Spleen (tissue), 11 donors: ENCODE data around the gene JARID2. TPM values are rescaled to one million over a fixed set of nuclear protein-coding genes. Genes with fewer than 3 reads are reported as not detected.

ENCODE experiments used
- DNase-seq: peaks from one replicate; pipeline ENCODE4 v3.0.0-alpha.2; 2020
- H3K27ac ChIP-seq, 8 donors: fragments of 200-600 bp; sonication (generic) in 7 of 8; 1 replicate in 4 of 8; 2 replicates in 4 of 8; pipeline versions ENCODE4 v1.5.0 to v1.8.0; 2016 to 2021; ENCODE audit warnings: inconsistent platforms in 4 of 8, mild to moderate bottlenecking in 4 of 8, moderate library complexity in 1 of 8
- H3K27me3 ChIP-seq, 7 donors: fragments of 200-600 bp; sonication (generic) in 6 of 7; replicated peaks in 1 of 7; 1 replicate in 4 of 7; 2 replicates in 3 of 7; pipeline versions ENCODE4 v1.5.0 to v1.8.0; 2016 to 2021; ENCODE audit warnings: inconsistent platforms in 3 of 7, mild to moderate bottlenecking in 1 of 7
- H3K36me3 ChIP-seq, 6 donors: fragments of 200-600 bp; sonication (generic) in 5 of 6; 1 replicate in 4 of 6; 2 replicates in 2 of 6; pipeline versions ENCODE4 v1.5.0 to v1.8.0; 2016 to 2021; ENCODE audit warnings: inconsistent platforms in 2 of 6
- H3K4me1 ChIP-seq, 6 donors: fragments of 200-600 bp; sonication (generic) in 5 of 6; 1 replicate in 3 of 6; 2 replicates in 3 of 6; pipeline versions ENCODE4 v1.5.0 to v1.8.0; 2016 to 2021; ENCODE audit warnings: inconsistent platforms in 3 of 6
- H3K4me3 ChIP-seq, 8 donors: fragments of 200-600 bp; sonication (generic) in 7 of 8; 1 replicate in 4 of 8; 2 replicates in 4 of 8; pipeline versions ENCODE4 v1.5.0 to v1.8.0; 2016 to 2021; ENCODE audit warnings: inconsistent platforms in 4 of 8, mild to moderate bottlenecking in 4 of 8, moderate library complexity in 2 of 8
- H3K9me3 ChIP-seq, 8 donors: fragments of 200-600 bp; sonication (generic) in 7 of 8; 1 replicate in 4 of 8; 2 replicates in 4 of 8; pipeline versions ENCODE4 v1.5.0 to v1.8.0; 2016 to 2021; ENCODE audit warnings: inconsistent platforms in 4 of 8
- POLR2A ChIP-seq, 3 donors: fragments of 450-650 bp; IDR thresholded peaks; one replicate each; pipeline ENCODE4 v1.5.1; 2017; ENCODE audit warnings: antibody characterized with exemption in 3 of 3, mild to moderate bottlenecking in 1 of 3
- POLR2AphosphoS5 ChIP-seq, 3 donors: sonication (generic); formaldehyde crosslinking; IDR thresholded peaks; one replicate each; pipeline ENCODE4 v1.5.1; 2017; ENCODE audit warnings: antibody characterized with exemption in 3 of 3
- WGBS, 5 donors: extraction: QIAGEN DNeasy Blood & Tissue Kit in 3 of 5; methylation state at CpG; one replicate each; pipeline versions ENCODE4 v1.1.5 to v1.1.7; 2013 to 2018; 5-methylcytosine and 5-hydroxymethylcytosine counted together
- intact Hi-C: fragments of 100-400 bp; cut with DNase I; formaldehyde crosslinking; loops from one replicate; pipeline ENCODE4 v1.15.0; 2023; ENCODE audit warnings: low total_unique reads
- polyA plus RNA-seq, 3 donors: library from polyadenylated mRNA; stranded (reverse); fragments of 200-250 nt; gene quantifications; one replicate each; pipeline ENCODE4 v1.2.1, GENCODE V29; 2013
- total RNA-seq, 7 donors: library from RNA; depleted of rRNA in 3 of 7; stranded (reverse); fragments of >200 nt in 3 of 7; fragmentation: NEBNext Ultra II Directional in 4 of 7; extraction: Animal tissue kit (Norgen Biotek cat#: 25700) in 4 of 7; gene quantifications; one replicate each; pipeline versions ENCODE4 v1.1.0 to v1.2.1, GENCODE V29; 2016 to 2021
- TF ChIP-seq, protein P1 (sequence below), 11 experiments: fragments of 200-600 bp in 7 of 11; fragments of 450-650 bp in 4 of 11; sonication (generic) in 4 of 11; IDR thresholded peaks in 8 of 11; conservative IDR thresholded peaks in 3 of 11; 1 replicate in 7 of 11; 2 replicates in 4 of 11; pipeline versions ENCODE4 v1.4.0 to v1.8.0; 2016 to 2021; ENCODE audit warnings: antibody characterized with exemption in 11 of 11, inconsistent platforms in 4 of 11, mild to moderate bottlenecking in 1 of 11
- donor health status: healthy with polysubstance abuse.
- donor health status: DM: no; HTN: no; CAD: no; lungs with moderate emphysema.
- donor health status: DM: no; HTN: no; CAD: no.
- donor health status: Bipolar disorder and iron deficiency.
- donor health status: healthy.
- donor health status: DM: no; HTN: no; CAD: no.
- donor health status: DM: yes; HTN: yes; CAD: no.

JARID2 gene
- total and polyA plus RNA-seq, 10 donors = 4.4 to 27.1 (median 20.6) TPM

DNA sequence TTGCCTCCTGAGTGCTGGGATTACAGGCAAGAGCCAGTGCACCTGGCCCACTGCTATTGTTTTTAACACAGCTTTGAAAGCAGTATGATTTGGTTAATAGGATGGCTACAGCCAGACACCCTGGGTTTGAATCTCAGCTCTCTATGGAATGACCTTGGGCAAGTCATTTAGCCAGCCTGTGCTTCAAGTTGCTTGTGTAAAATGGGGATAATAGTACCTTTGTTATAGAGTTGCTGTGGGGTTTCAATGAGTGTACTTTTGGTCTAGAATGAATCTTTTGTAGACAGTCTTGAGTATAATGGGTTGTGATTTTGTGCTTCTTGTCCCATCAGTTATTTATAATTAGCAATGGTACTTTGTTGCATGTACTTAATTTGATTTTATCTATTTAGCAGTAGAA is 70.9 kb downstream of the JARID2 start:
- no peak for DNase-seq
- intact Hi-C loops = no loop called here
- no peaks in the 10 kb centered on the region for H3K36me3 ChIP-seq
- H3K4me1 ChIP-seq = peaks cover 15 to 99% (median 66%) of the 10 kb centered on the region in 6 donors
- H3K9me3 ChIP-seq = no peaks in the 10 kb centered on the region
- no peak overlapping the region for H3K4me3 ChIP-seq
- no peak overlapping the region for H3K27ac ChIP-seq
- TF ChIP-seq, protein P1, sequence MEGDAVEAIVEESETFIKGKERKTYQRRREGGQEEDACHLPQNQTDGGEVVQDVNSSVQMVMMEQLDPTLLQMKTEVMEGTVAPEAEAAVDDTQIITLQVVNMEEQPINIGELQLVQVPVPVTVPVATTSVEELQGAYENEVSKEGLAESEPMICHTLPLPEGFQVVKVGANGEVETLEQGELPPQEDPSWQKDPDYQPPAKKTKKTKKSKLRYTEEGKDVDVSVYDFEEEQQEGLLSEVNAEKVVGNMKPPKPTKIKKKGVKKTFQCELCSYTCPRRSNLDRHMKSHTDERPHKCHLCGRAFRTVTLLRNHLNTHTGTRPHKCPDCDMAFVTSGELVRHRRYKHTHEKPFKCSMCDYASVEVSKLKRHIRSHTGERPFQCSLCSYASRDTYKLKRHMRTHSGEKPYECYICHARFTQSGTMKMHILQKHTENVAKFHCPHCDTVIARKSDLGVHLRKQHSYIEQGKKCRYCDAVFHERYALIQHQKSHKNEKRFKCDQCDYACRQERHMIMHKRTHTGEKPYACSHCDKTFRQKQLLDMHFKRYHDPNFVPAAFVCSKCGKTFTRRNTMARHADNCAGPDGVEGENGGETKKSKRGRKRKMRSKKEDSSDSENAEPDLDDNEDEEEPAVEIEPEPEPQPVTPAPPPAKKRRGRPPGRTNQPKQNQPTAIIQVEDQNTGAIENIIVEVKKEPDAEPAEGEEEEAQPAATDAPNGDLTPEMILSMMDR (IDR thresholded peaks at IDR 0.05 in 8 of 11, conservative IDR thresholded peaks at IDR 0.05 in 3 of 11) = no peak
- TF ChIP-seq POLR2AphosphoS5 (IDR thresholded peaks at IDR 0.05) (no peak), POLR2A (IDR thresholded peaks at IDR 0.05) (no peak)
- H3K27me3 ChIP-seq = no peaks in the 10 kb centered on the region

DNA sequence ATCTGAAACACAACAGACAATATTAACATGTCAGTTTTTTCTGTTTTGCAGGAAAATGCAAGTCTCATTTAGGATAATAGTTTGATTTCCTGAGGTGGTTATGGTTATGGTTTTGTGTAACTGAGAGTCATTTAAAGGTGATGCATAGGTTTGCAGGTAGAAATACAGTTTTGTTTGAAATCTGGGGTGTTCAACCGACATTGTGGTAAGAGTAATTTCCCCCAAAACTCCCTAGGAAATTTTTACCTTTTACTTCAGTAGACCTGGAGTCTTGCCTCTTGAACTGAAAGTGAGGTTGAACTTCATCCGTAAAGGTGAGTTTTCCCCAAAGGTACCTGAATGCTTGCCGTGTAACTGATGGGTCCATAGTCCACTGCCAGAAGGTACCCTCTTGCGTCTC is 71.4 kb downstream of the JARID2 start:
- Histone ChIP-seq H3K4me1 (peaks cover 15 to 99% (median 64%) of the 10 kb centered on the region in 6 donors), H3K27ac (no peak overlapping the region), H3K27me3 (no peaks in the 10 kb centered on the region), H3K4me3 (no peak overlapping the region), H3K36me3 (no peaks in the 10 kb centered on the region), H3K9me3 (no peaks in the 10 kb centered on the region)
- intact Hi-C loops = no loop called here
- no peak for DNase-seq
- TF ChIP-seq, protein P1 (IDR thresholded peaks at IDR 0.05 in 8 of 11, conservative IDR thresholded peaks at IDR 0.05 in 3 of 11) = no peak
- no peak for TF ChIP-seq POLR2AphosphoS5 (IDR thresholded peaks at IDR 0.05)
- no peak for TF ChIP-seq POLR2A (IDR thresholded peaks at IDR 0.05)
- WGBS, 5 donors = 73 to 92% (median 77%) methylated on average over 4 of the region's 4 CpGs

DNA sequence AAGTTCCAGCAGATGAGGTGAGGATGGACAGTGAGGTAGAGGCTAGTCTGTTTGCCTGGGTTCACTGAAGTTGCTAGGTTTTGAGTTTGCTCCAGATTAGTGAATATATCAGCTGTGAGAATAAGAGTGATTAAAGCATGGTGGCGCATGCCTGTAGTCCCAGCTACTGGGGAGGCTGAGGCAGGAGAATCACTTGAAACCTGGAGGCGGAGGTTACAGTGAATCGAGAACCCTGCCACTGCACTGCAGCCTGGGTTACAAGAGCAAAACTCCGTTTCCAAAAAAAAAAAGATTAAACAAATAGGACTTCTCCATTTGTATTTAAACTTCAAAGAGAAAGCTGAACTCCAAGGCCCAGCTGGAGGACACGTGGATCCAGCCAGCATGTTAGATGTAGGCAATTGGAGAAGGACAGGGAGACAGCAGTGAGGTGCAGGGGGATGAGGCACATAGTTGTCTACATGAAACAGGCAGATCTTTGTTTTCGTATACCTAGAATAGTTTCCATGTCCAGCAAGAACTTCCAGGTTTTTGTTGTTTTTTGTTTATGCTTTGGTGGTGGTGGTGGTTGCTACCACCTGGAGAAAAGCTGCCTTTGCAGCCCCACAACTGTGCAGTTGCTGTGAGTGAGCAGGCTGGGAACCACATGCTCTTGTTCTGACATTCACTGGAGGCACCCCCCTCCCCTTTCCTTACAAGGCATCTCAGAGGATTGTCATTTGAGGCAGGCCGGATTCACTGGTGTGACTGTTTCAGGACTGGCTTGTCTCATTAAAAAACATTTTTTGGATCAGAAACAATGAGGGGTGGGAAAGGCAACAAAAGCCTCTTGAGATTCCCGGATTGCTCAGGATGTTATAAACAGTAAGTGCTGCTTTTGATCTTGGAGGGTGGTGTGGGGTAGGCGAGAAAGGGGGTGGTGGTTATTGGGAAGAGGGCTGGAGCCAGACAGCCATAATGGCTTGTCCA is 72.3 kb downstream of the JARID2 start:
- Histone ChIP-seq H3K4me3 (no peak overlapping the region), H3K9me3 (no peaks in the 10 kb centered on the region), H3K27ac (no peak overlapping the region), H3K36me3 (no peaks in the 10 kb centered on the region), H3K27me3 (no peaks in the 10 kb centered on the region), H3K4me1 (peaks cover 10 to 99% (median 58%) of the 10 kb centered on the region in 6 donors)
- intact Hi-C loops = no loop called here
- DNase-seq = no peak
- 61 to 79% (median 74%) methylated on average over 9 of the region's 9 CpGs for WGBS, 5 donors
- no peak for TF ChIP-seq POLR2AphosphoS5 (IDR thresholded peaks at IDR 0.05)
- TF ChIP-seq, protein P1 (IDR thresholded peaks at IDR 0.05 in 8 of 11, conservative IDR thresholded peaks at IDR 0.05 in 3 of 11) = no peak
- TF ChIP-seq POLR2A (IDR thresholded peaks at IDR 0.05) = no peak

DNA sequence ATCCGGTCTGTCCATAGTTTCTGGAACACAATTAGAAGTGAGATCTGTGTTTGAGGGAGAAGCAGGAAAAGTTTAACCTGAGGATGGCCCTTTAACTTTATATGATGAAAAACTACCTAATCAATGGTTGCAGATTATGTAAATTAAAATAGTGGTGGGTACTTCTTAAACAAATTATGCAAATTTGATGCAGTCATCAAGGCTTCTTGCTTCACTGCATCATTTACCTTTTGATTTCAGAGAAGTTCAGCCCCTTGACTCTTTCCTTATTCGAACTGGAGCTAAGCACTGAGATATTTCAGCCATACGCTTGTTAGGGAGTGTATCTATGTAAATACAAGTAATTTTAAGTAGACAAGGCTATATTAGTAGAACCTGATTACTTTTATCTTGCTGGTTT is 73.8 kb downstream of the JARID2 start:
- peaks cover 0 to 98% (median 49%) of the 10 kb centered on the region in 6 donors for H3K4me1 ChIP-seq
- no peak overlapping the region for H3K27ac ChIP-seq
- 78 to 89% (median 84%) methylated on average over 3 of the region's 3 CpGs for WGBS, 5 donors
- intact Hi-C loops = no loop called here
- DNase-seq = no peak
- TF ChIP-seq, protein P1 (IDR thresholded peaks at IDR 0.05 in 8 of 11, conservative IDR thresholded peaks at IDR 0.05 in 3 of 11) = no peak
- TF ChIP-seq POLR2A (IDR thresholded peaks at IDR 0.05) (no peak), POLR2AphosphoS5 (IDR thresholded peaks at IDR 0.05) (no peak)
- H3K27me3 ChIP-seq = no peaks in the 10 kb centered on the region
- no peak overlapping the region for H3K4me3 ChIP-seq
- no peaks in the 10 kb centered on the region for H3K9me3 ChIP-seq
- H3K36me3 ChIP-seq = no peaks in the 10 kb centered on the region
